ENCODE results near the gene TMEM151B.
"Not testable (repeated sequence)": the region's sequence is repeated elsewhere in the genome, so short reads cannot be mapped to it uniquely, and the experiment has no call there.

TMEM151B gene

DNA sequence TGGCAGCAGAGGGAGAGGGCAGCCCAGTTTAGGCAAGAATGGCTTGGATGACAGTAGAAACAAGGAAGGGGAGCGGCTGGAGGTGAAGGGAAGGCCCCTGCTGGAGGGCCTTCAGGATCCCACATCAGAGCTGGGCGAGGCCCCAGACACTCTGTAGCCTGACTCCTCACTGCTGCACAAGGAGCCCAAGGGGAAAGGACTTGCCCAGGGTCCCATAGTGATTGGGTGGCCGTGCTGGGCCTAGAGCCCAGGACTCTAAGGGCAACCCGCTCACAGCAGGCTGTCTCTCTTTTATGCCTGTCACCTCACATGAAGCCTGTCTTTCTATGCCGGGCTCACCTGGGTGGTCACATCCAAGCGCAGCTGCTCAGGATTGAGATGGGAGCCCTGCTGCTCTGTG lies 33.6 kb downstream of the TMEM151B start:
- in situ Hi-C loops (cut with HindIII; ENCODE audit: low pct_unique_long_range_greater_than_20kb, low sequenced_read_pairs): no loop called here
- no peak for DNase-seq (ENCODE audit: low read depth in 1 of 2, low spot score in 1 of 2)
- no peak for TF ChIP-seq JUND (IDR thresholded peaks at IDR 0.05; ENCODE audit: low read depth)

DNA sequence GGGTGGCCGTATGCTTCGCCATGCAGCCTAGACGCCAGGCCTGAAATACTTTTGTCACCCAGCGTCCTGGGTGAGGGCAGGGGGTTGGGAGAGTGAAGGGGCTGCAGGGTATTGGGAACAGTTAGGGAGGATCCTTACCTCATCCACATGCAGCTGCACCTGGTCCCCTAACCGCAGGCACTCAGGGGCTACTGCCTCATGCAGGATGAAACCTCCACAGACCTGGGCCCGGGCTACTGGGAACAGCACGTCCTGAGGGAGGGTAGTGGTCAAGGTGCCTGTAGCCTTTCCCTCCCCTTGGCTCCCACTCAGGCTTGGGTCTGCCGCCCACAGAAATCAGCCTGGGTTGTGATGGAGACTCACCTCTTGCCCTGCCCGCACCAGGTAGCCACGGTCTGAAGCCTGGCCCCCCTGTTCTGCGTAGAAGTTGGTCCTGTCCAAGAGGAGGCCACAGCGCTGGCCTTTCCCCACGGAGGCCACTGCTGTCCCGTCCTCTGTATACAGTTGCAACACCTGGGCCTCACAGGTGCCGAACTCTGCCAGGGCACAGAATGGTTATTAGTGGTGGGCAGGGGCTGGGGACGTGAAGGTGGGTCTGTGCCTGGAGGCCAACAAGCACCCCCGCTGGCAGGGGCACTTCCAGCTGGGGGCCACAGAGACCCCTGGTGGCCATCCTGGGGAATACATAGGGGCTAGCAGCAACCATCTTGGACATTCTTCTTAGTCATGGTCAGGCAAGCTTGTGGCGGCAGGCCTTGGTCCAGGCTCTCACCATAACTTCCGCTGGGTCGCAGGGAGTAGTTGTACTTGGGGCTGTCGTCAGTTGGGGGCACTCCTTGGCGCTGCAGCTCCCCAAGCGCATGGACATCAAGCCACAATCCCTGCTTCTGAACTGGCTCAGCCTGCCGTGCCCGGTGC lies 34.3 kb downstream of the TMEM151B start:
- in situ Hi-C loops (cut with HindIII; ENCODE audit: low pct_unique_long_range_greater_than_20kb, low sequenced_read_pairs): no loop called here
- peak in 1 of 2 experiments; percentile 24 for DNase-seq (ENCODE audit: low read depth in 1 of 2, low spot score in 1 of 2)
- no peak for TF ChIP-seq JUND (IDR thresholded peaks at IDR 0.05; ENCODE audit: low read depth)

DNA sequence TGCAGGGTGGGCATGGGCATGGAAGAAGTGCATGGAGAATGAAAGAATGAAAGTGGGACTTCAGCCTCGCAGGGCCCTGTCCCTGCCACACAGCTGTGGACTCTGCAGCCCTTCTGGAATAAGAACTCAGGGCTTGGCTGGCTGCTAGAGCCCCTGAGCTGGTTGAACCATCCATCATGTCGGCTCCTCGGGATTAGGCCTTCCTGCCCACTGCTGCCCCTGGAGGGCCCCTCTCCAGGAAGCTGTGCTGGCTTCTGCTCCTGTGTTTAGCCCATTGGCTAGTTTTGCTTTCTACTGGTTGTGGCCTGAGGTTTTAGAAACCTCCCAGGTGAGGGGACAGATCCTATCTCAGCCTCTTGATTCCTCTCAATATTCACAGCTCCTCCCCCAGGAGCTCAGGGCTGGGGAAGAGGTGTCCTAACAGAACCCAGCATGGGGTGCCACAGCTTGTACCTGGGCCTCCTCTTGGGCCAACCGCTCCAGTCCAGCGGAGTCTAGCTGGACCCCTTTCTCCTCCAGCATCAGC lies 35.0 kb downstream of the TMEM151B start:
- DNase-seq (ENCODE audit: low read depth in 1 of 2, low spot score in 1 of 2): no peak
- in situ Hi-C loops (cut with HindIII; ENCODE audit: low pct_unique_long_range_greater_than_20kb, low sequenced_read_pairs): no loop called here
- no peak for TF ChIP-seq JUND (IDR thresholded peaks at IDR 0.05; ENCODE audit: low read depth)

DNA sequence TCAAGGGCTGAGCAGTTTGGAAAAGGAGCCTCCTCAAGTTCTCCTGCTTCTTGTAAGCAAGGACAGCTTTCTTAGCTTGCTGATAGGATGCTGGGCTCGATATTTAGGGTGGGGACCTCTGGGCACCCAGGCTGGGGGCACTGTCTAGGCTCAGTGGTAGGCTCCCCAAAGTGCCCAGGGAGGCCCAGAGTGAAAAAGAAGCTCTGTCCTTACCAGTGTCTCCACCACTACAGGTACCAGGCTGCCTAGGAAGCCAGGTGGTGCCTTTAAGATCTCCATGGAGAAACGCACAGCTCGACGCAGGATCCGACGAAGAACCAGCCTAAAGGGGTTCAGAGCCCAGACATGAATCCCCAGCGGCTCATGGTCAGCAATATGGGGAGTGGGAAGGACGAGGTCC lies 36.5 kb downstream of the TMEM151B start:
- in situ Hi-C loops (cut with HindIII; ENCODE audit: low pct_unique_long_range_greater_than_20kb, low sequenced_read_pairs): no loop called here
- no peak for TF ChIP-seq JUND (IDR thresholded peaks at IDR 0.05; ENCODE audit: low read depth)

DNA sequence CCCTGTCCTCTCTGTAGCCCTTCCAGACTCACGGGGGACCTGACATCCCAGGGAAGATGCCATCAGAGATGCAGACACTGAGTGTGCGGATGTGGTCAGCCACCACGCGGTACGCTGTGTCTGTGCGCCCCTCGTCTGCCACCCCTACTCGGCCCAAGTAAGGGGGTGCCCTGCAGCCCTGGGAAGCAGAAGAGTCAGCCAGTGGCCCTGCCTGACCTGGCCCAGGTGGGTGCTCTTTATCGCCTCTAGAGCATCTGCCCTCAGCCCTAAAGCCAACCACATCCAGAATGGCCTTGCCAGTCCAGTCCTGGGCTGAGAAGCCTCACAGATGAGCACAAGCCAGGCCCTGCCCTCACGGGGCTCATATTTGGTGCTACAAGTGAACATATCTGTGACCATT lies 37.0 kb downstream of the TMEM151B start:
- in situ Hi-C loops (cut with HindIII; ENCODE audit: low pct_unique_long_range_greater_than_20kb, low sequenced_read_pairs): no loop called here
- DNase-seq (ENCODE audit: low read depth in 1 of 2, low spot score in 1 of 2): no peak
- TF ChIP-seq JUND (IDR thresholded peaks at IDR 0.05; ENCODE audit: low read depth): no peak

More for the DNA sequence above, 36.5 kb downstream of the TMEM151B start:
- DNase-seq (ENCODE audit: low read depth in 1 of 2, low spot score in 1 of 2): no peak

DNA sequence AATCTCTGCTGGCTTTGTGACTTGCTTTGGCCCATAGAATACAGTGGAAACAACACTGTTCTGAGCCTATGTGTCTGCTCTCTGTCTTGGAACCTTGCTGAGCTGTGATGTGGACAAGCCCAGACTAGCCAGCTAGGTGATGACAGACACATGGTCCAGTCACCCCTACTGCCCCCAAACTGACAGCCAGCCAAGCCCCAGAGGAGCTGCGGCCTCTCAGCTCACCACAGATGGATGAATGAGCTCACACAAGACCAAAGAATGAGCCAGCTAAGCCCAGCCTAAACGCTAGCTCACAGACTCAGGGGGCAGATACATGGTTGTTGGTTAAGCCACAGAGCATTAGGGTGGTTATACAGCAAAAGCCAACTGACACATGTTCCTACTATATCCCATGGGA lies 38.8 kb downstream of the TMEM151B start:
- no peak for DNase-seq (ENCODE audit: low read depth in 1 of 2, low spot score in 1 of 2)
- in situ Hi-C loops (cut with HindIII; ENCODE audit: low pct_unique_long_range_greater_than_20kb, low sequenced_read_pairs): no loop called here
- TF ChIP-seq JUND (IDR thresholded peaks at IDR 0.05; ENCODE audit: low read depth): no peak

DNA sequence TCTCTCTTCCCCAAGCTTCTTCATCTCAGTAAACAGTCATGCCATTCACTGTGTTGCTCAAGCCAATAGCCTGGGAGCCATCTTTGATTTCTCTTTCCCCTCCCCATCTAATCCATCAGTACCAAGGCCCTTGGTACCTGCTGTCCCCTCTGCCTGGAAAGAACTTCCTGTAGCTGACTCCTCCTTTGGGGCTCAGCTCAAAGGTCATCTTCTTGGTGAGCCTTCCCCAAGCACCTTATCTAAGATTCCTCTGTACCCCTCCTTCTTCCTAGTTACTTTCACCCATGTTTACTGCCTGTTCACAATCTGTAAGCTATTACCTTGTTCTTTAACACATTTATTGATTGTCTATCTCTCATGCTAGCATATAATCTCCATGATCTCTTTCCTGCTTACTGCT lies 39.4 kb downstream of the TMEM151B start:
- in situ Hi-C loops (cut with HindIII; ENCODE audit: low pct_unique_long_range_greater_than_20kb, low sequenced_read_pairs): no loop called here
- TF ChIP-seq JUND (IDR thresholded peaks at IDR 0.05; ENCODE audit: low read depth): no peak
- DNase-seq (ENCODE audit: low read depth in 1 of 2, low spot score in 1 of 2): no peak

DNA sequence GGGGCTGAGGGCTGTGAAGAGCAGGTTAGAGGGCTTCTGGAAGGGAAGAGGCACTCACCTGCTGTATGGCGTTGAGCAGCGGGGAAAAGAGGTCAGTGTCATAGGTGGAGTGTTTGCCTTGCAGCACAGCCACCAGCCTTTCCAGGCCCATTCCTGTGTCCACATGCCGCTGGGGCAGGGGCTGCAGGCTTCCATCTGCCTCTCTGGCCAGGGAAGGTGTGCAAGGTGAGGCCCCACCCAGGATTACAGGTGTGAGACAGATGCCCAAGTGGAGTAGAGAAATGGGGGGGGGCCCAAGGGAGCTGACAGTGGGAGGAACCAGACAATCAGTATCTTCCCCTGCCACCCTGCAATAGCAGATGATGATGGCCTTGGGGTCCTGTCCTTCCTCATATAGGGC lies 40.0 kb downstream of the TMEM151B start:
- no peak for TF ChIP-seq JUND (IDR thresholded peaks at IDR 0.05; ENCODE audit: low read depth)
- in situ Hi-C loops (cut with HindIII; ENCODE audit: low pct_unique_long_range_greater_than_20kb, low sequenced_read_pairs): no loop called here
- no peak for DNase-seq (ENCODE audit: low read depth in 1 of 2, low spot score in 1 of 2)

DNA sequence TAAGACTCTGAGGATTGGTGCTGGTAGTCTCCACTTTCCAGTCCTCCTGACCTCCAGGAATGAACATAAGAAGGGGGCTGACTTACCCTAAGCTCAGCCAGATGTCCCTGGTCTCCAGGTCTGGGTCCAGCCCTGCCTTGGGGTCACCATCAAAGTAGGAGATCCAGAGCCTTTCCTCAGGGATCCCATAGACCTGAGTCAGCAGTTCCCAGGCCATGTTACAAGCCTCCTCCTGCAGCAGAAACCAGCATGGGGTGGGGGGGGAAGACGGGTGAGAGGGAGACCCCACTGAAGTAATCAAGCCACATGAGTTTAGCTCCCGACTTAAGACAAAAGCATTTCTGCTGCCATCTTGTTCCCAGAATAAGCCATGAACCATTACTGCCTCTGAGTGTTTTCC lies 41.1 kb downstream of the TMEM151B start:
- no peak for TF ChIP-seq JUND (IDR thresholded peaks at IDR 0.05; ENCODE audit: low read depth)
- DNase-seq (ENCODE audit: low read depth in 1 of 2, low spot score in 1 of 2): no peak
- in situ Hi-C loops (cut with HindIII; ENCODE audit: low pct_unique_long_range_greater_than_20kb, low sequenced_read_pairs): no loop called here

DNA sequence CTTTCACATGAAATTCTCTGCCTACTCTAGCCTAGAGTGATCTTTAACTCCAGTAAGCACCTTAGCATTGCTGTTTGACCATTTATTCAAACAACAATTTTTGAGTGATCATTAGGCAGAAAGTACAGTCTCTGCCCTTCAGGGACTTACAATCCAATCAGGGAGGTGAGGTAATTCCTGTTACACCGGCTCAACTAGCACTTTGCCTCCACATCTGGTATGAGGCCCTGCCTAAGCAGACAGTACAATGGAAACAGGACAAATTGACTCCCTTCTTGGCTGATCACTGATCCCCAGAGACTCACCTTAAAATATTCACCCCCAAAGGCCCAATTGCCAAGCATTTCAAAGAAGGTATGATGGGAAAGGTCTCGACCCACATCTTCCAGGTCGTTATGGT lies 41.5 kb downstream of the TMEM151B start:
- in situ Hi-C loops (cut with HindIII; ENCODE audit: low pct_unique_long_range_greater_than_20kb, low sequenced_read_pairs): no loop called here
- peak in 1 of 2 experiments; percentile 22 for DNase-seq (ENCODE audit: low read depth in 1 of 2, low spot score in 1 of 2)
- TF ChIP-seq JUND (IDR thresholded peaks at IDR 0.05; ENCODE audit: low read depth): no peak

DNA sequence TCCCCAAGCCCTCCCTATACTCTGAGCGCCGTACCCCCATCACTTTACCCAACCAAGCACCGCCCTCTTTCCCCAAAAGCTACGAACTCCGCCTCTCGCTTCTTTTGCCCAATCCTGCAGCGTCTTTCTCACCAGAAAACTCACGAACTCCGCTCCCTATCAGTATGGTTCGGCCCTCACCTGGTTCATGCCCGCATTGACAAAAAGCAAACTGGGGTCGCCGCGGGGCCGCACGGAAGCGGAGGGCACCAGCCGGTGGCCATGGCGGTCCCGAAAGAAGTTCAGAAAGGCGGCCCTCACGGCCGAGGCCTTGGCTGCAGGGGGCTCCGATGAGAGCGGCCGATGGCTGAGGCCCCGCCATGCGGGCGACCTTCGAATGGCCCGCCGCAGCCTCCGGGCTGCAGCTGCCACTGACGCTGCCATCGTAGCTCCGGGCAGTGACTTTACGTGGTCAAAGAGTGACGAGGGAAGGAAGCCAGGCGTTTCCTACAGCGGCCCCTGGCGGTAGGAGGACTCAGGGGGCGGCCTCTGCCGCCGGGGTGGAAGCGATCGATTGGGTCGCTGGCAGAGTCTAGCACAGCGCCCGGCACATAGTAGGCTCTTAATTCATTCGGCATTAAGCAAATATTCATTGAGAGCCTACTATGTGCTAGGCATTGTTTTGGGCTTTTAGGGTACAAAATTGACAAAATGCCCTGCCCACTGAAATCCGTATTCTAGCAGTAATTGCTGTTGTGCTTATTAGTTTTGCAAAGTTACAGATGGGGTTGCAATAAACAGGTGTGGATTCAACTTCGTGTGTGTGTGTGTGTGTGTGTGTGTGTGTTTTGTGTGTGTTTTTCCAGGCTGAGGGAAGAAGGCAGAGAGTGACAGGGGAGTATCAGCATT lies 42.9 kb downstream of the TMEM151B start, which contains the start of gene AARS2:
Gene AARS2 (minus strand): TSS at position 447 of the 888 bp plus-strand sequence. CDS start 24 bp downstream, at position 423.
- peak; percentile 66 to 92 for DNase-seq (ENCODE audit: low read depth in 1 of 2, low spot score in 1 of 2)
- in situ Hi-C loops (cut with HindIII; ENCODE audit: low pct_unique_long_range_greater_than_20kb, low sequenced_read_pairs): no loop called here

DNA sequence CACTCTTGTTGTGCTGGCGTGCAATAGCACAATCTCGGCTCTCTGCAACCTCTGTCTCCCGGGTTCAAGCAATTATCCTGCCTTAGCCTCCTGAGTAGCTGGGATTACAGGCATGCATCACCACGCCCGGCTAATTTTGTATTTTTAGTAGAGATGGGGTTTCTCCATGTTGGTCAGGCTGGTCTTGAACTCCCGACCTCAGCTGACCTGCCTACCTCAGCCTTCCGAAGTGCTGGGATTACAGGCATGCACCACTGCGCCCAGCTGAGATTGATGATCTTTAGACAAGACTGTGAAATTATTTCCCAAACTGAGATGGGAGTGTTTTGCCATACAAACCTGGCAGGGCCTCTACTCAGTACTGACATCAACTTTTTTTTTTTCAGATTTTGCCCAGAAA lies 44.4 kb downstream of the TMEM151B start:
- DNase-seq (ENCODE audit: low read depth in 1 of 2, low spot score in 1 of 2); in situ Hi-C loops (cut with HindIII; ENCODE audit: low pct_unique_long_range_greater_than_20kb, low sequenced_read_pairs): not testable (repeated sequence)

More for the DNA sequence above, 42.9 kb downstream of the TMEM151B start, which contains the start of gene AARS2:
- no peak for TF ChIP-seq JUND (IDR thresholded peaks at IDR 0.05; ENCODE audit: low read depth)

Data from T47D (cell line).